ENCODE results near the gene UPF3A.

GRCh38 chr13:114259374-114259773 is 22.0 kb upstream of the UPF3A start:
- TF ChIP-seq MAZ (IDR thresholded peaks at IDR 0.05; ENCODE audit: borderline replicate concordance, low read depth, low read length): no peak
- no peak for TF ChIP-seq RFX5 (IDR thresholded peaks at IDR 0.05; ENCODE audit: low read depth, low read length)
- TF ChIP-seq, protein P1, sequence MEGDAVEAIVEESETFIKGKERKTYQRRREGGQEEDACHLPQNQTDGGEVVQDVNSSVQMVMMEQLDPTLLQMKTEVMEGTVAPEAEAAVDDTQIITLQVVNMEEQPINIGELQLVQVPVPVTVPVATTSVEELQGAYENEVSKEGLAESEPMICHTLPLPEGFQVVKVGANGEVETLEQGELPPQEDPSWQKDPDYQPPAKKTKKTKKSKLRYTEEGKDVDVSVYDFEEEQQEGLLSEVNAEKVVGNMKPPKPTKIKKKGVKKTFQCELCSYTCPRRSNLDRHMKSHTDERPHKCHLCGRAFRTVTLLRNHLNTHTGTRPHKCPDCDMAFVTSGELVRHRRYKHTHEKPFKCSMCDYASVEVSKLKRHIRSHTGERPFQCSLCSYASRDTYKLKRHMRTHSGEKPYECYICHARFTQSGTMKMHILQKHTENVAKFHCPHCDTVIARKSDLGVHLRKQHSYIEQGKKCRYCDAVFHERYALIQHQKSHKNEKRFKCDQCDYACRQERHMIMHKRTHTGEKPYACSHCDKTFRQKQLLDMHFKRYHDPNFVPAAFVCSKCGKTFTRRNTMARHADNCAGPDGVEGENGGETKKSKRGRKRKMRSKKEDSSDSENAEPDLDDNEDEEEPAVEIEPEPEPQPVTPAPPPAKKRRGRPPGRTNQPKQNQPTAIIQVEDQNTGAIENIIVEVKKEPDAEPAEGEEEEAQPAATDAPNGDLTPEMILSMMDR (conservative IDR thresholded peaks at IDR 0.05; ENCODE audit: low read depth, low read length): no peak
- TF ChIP-seq FOS (IDR thresholded peaks at IDR 0.05; ENCODE audit: low read depth, low read length): no peak
- TF ChIP-seq BHLHE40 (IDR thresholded peaks at IDR 0.05; ENCODE audit: low read depth, low read length): no peak
- no peak for TF ChIP-seq RAD21 (IDR thresholded peaks at IDR 0.05; ENCODE audit: low read length)
- TF ChIP-seq MAFK (IDR thresholded peaks at IDR 0.05; ENCODE audit: low read depth, low read length): no peak
- no peak for TF ChIP-seq POLR2A (IDR thresholded peaks at IDR 0.05; ENCODE audit: low read depth, low read length)
- TF ChIP-seq, protein P2, sequence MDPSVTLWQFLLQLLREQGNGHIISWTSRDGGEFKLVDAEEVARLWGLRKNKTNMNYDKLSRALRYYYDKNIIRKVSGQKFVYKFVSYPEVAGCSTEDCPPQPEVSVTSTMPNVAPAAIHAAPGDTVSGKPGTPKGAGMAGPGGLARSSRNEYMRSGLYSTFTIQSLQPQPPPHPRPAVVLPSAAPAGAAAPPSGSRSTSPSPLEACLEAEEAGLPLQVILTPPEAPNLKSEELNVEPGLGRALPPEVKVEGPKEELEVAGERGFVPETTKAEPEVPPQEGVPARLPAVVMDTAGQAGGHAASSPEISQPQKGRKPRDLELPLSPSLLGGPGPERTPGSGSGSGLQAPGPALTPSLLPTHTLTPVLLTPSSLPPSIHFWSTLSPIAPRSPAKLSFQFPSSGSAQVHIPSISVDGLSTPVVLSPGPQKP (IDR thresholded peaks at IDR 0.05; ENCODE audit: borderline replicate concordance, low read depth, low read length): no peak
- no peak for TF ChIP-seq CHD1 (IDR thresholded peaks at IDR 0.05; ENCODE audit: low read depth, low read length)
- no peak for TF ChIP-seq CEBPB (IDR thresholded peaks at IDR 0.05; ENCODE audit: low read depth, low read length)
